ENCODE data around the gene CASP2.
"Not testable (repeated sequence)": the region's sequence is repeated elsewhere in the genome, so short reads cannot be mapped to it uniquely, and the experiment has no call there.

The CASP2 gene

DNA sequence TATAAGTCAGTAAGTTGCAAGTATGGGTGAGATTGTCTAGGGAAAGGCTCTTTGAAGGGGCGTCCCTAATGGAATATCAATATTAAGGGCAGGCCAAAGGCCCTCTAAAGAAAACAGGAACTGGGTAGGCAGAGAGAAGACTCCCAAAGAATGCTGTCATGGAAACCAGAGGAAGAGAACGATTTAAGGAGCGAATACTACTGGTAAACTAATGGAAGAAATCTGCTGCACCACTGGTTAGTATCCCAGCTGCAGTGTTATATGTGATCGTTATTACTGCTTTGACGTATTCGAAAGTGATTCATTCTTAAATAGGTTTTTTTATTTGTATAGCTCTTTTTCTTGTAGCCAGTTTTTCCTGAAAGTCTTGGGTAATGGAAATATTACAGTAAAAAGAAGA lies 1.3 kb downstream of the CASP2 start:
- peaks cover 20 to 24% of the 10 kb centered on the region in 2 donors for H3K36me3 ChIP-seq (ENCODE audit: control insufficient read depth in 2 of 2, insufficient read depth in 2 of 2, low read length in 2 of 2)
- H3K4me3 ChIP-seq (ENCODE audit: low read length in 2 of 2) = peak overlapping the region; percentile 95
- peaks cover 34% of the 10 kb centered on the region in 2 donors for H3K4me1 ChIP-seq (ENCODE audit: control insufficient read depth in 2 of 2, insufficient read depth in 2 of 2, low read length in 2 of 2)
- peak overlapping the region; percentile 83 to 87 for H3K27ac ChIP-seq (ENCODE audit: low read depth in 2 of 2, low read length in 2 of 2)
- H3K27me3 ChIP-seq (ENCODE audit: control insufficient read depth in 2 of 2, insufficient read depth in 2 of 2, low read length in 2 of 2) = no peaks in the 10 kb centered on the region
- H3K9me3 ChIP-seq (ENCODE audit: control insufficient read depth in 2 of 2, low read length in 2 of 2) = no peaks in the 10 kb centered on the region
- H3K9ac ChIP-seq (ENCODE audit: low read depth in 1 of 2, low read length in 2 of 2) = peak overlapping the region in 1 of 2 donors; percentile 92

DNA sequence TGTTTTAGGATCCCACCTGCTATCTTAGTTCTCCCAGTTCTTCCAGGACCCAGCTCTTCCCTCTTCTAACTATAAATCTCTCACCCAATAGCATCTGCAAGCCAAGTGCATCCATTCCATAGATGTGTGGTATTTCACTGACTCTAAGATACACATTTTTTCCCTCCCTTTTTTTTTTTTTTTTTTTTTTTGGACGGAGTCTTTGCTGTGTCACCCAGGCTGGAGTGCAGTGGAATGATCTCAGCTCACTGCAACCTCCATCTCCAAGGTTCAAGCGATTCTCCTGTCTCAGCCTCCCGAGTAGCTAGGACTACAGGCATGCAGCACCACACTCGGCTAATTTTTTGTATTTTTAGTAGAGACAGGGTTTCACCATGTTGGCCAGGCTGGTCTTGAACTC lies 1.7 kb downstream of the CASP2 start:
- H3K27me3 ChIP-seq (ENCODE audit: control insufficient read depth in 2 of 2, insufficient read depth in 2 of 2, low read length in 2 of 2); H3K9me3 ChIP-seq (ENCODE audit: control insufficient read depth in 2 of 2, low read length in 2 of 2); H3K27ac ChIP-seq (ENCODE audit: low read depth in 2 of 2, low read length in 2 of 2); H3K9ac ChIP-seq (ENCODE audit: low read depth in 1 of 2, low read length in 2 of 2): not testable (repeated sequence)
- Histone ChIP-seq H3K4me3 (ENCODE audit: low read length in 2 of 2) (peak overlapping the region in 1 of 2 donors; percentile 95), H3K4me1 (ENCODE audit: control insufficient read depth in 2 of 2, insufficient read depth in 2 of 2, low read length in 2 of 2) (peaks cover 31 to 32% of the 10 kb centered on the region in 2 donors), H3K36me3 (ENCODE audit: control insufficient read depth in 2 of 2, insufficient read depth in 2 of 2, low read length in 2 of 2) (peaks cover 25 to 28% of the 10 kb centered on the region in 2 donors)

DNA sequence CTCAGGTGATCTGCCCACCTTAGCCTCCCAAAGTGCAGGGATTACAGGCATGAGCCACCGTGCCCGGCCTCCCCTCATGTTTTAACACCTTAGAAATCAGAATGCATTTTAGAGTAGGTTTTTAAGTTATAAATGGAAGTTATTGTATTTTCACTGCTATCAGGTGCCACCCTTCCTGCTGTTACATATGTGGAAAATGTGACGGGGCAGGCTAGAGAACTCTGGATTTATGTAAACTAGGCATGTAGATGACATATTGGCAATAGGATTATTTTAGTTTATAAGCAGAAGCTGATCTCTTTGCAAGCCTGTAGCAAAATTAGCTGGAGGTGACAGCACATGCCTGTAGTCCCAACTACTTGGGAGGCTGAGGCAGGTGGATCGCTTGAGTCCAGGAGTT lies 2.1 kb downstream of the CASP2 start:
- no peaks in the 10 kb centered on the region for H3K27me3 ChIP-seq (ENCODE audit: control insufficient read depth in 2 of 2, insufficient read depth in 2 of 2, low read length in 2 of 2)
- no peak overlapping the region for H3K9ac ChIP-seq (ENCODE audit: low read depth in 1 of 2, low read length in 2 of 2)
- no peak overlapping the region for H3K27ac ChIP-seq (ENCODE audit: low read depth in 2 of 2, low read length in 2 of 2)
- H3K36me3 ChIP-seq (ENCODE audit: control insufficient read depth in 2 of 2, insufficient read depth in 2 of 2, low read length in 2 of 2) = peaks cover 27 to 28% of the 10 kb centered on the region in 2 donors
- H3K9me3 ChIP-seq (ENCODE audit: control insufficient read depth in 2 of 2, low read length in 2 of 2) = no peaks in the 10 kb centered on the region
- peaks cover 28% of the 10 kb centered on the region in 2 donors for H3K4me1 ChIP-seq (ENCODE audit: control insufficient read depth in 2 of 2, insufficient read depth in 2 of 2, low read length in 2 of 2)
- H3K4me3 ChIP-seq (ENCODE audit: low read length in 2 of 2) = peak overlapping the region in 1 of 2 donors; percentile 95

GRCh38 chr7:143292876-143293275 lies 4.7 kb downstream of the CASP2 start:
- no peaks in the 10 kb centered on the region for H3K9me3 ChIP-seq (ENCODE audit: control insufficient read depth in 2 of 2, low read length in 2 of 2)
- H3K27me3 ChIP-seq (ENCODE audit: control insufficient read depth in 2 of 2, insufficient read depth in 2 of 2, low read length in 2 of 2) = no peaks in the 10 kb centered on the region
- H3K4me1 ChIP-seq (ENCODE audit: control insufficient read depth in 2 of 2, insufficient read depth in 2 of 2, low read length in 2 of 2) = peaks cover 12 to 17% of the 10 kb centered on the region in 2 donors
- H3K36me3 ChIP-seq (ENCODE audit: control insufficient read depth in 2 of 2, insufficient read depth in 2 of 2, low read length in 2 of 2) = peaks cover 33 to 39% of the 10 kb centered on the region in 2 donors
- no peak overlapping the region for H3K27ac ChIP-seq (ENCODE audit: low read depth in 2 of 2, low read length in 2 of 2)
- no peak overlapping the region for H3K4me3 ChIP-seq (ENCODE audit: low read length in 2 of 2)
- H3K9ac ChIP-seq (ENCODE audit: low read depth in 1 of 2, low read length in 2 of 2) = no peak overlapping the region

- no peaks in the 10 kb centered on the region for H3K27me3 ChIP-seq (ENCODE audit: control insufficient read depth in 2 of 2, insufficient read depth in 2 of 2, low read length in 2 of 2)
- peaks cover 51 to 61% of the 10 kb centered on the region in 2 donors for H3K36me3 ChIP-seq (ENCODE audit: control insufficient read depth in 2 of 2, insufficient read depth in 2 of 2, low read length in 2 of 2)
- H3K4me1 ChIP-seq (ENCODE audit: control insufficient read depth in 2 of 2, insufficient read depth in 2 of 2, low read length in 2 of 2) = peaks cover 0 to 7% of the 10 kb centered on the region in 2 donors
- H3K4me3 ChIP-seq (ENCODE audit: low read length in 2 of 2) = no peak overlapping the region
- no peak overlapping the region for H3K9ac ChIP-seq (ENCODE audit: low read depth in 1 of 2, low read length in 2 of 2)
- H3K9me3 ChIP-seq (ENCODE audit: control insufficient read depth in 2 of 2, low read length in 2 of 2) = no peaks in the 10 kb centered on the region
- no peak overlapping the region for H3K27ac ChIP-seq (ENCODE audit: low read depth in 2 of 2, low read length in 2 of 2)
Observed at GRCh38 chr7:143295870-143296269, 7.7 kb downstream of the CASP2 start.

GRCh38 chr7:143296686-143297085 lies 8.5 kb downstream of the CASP2 start:
- peaks cover 56 to 67% of the 10 kb centered on the region in 2 donors for H3K36me3 ChIP-seq (ENCODE audit: control insufficient read depth in 2 of 2, insufficient read depth in 2 of 2, low read length in 2 of 2)
- H3K27ac ChIP-seq (ENCODE audit: low read depth in 2 of 2, low read length in 2 of 2) = no peak overlapping the region

GRCh38 chr7:143299346-143299745 lies 11.2 kb downstream of the CASP2 start:
- Histone ChIP-seq H3K4me1 (ENCODE audit: control insufficient read depth in 2 of 2, insufficient read depth in 2 of 2, low read length in 2 of 2) (peaks cover 0 to 9% of the 10 kb centered on the region in 2 donors), H3K9ac (ENCODE audit: low read depth in 1 of 2, low read length in 2 of 2) (no peak overlapping the region), H3K36me3 (ENCODE audit: control insufficient read depth in 2 of 2, insufficient read depth in 2 of 2, low read length in 2 of 2) (peaks cover 59 to 67% of the 10 kb centered on the region in 2 donors), H3K27ac (ENCODE audit: low read depth in 2 of 2, low read length in 2 of 2) (no peak overlapping the region), H3K4me3 (ENCODE audit: low read length in 2 of 2) (no peak overlapping the region), H3K27me3 (ENCODE audit: control insufficient read depth in 2 of 2, insufficient read depth in 2 of 2, low read length in 2 of 2) (no peaks in the 10 kb centered on the region), H3K9me3 (ENCODE audit: control insufficient read depth in 2 of 2, low read length in 2 of 2) (no peaks in the 10 kb centered on the region)

More at GRCh38 chr7:143296686-143297085, 8.5 kb downstream of the CASP2 start:
- Histone ChIP-seq H3K9ac (ENCODE audit: low read depth in 1 of 2, low read length in 2 of 2) (no peak overlapping the region), H3K4me3 (ENCODE audit: low read length in 2 of 2) (no peak overlapping the region), H3K4me1 (ENCODE audit: control insufficient read depth in 2 of 2, insufficient read depth in 2 of 2, low read length in 2 of 2) (peaks cover 0 to 9% of the 10 kb centered on the region in 2 donors), H3K27me3 (ENCODE audit: control insufficient read depth in 2 of 2, insufficient read depth in 2 of 2, low read length in 2 of 2) (no peaks in the 10 kb centered on the region), H3K9me3 (ENCODE audit: control insufficient read depth in 2 of 2, low read length in 2 of 2) (no peaks in the 10 kb centered on the region)

GRCh38 chr7:143299840-143300239 lies 11.7 kb downstream of the CASP2 start:
- no peaks in the 10 kb centered on the region for H3K27me3 ChIP-seq (ENCODE audit: control insufficient read depth in 2 of 2, insufficient read depth in 2 of 2, low read length in 2 of 2)
- no peaks in the 10 kb centered on the region for H3K9me3 ChIP-seq (ENCODE audit: control insufficient read depth in 2 of 2, low read length in 2 of 2)
- peaks cover 59 to 67% of the 10 kb centered on the region in 2 donors for H3K36me3 ChIP-seq (ENCODE audit: control insufficient read depth in 2 of 2, insufficient read depth in 2 of 2, low read length in 2 of 2)
- H3K4me1 ChIP-seq (ENCODE audit: control insufficient read depth in 2 of 2, insufficient read depth in 2 of 2, low read length in 2 of 2) = peaks cover 0 to 9% of the 10 kb centered on the region in 2 donors
- no peak overlapping the region for H3K9ac ChIP-seq (ENCODE audit: low read depth in 1 of 2, low read length in 2 of 2)
- H3K4me3 ChIP-seq (ENCODE audit: low read length in 2 of 2) = no peak overlapping the region
- no peak overlapping the region for H3K27ac ChIP-seq (ENCODE audit: low read depth in 2 of 2, low read length in 2 of 2)

DNA sequence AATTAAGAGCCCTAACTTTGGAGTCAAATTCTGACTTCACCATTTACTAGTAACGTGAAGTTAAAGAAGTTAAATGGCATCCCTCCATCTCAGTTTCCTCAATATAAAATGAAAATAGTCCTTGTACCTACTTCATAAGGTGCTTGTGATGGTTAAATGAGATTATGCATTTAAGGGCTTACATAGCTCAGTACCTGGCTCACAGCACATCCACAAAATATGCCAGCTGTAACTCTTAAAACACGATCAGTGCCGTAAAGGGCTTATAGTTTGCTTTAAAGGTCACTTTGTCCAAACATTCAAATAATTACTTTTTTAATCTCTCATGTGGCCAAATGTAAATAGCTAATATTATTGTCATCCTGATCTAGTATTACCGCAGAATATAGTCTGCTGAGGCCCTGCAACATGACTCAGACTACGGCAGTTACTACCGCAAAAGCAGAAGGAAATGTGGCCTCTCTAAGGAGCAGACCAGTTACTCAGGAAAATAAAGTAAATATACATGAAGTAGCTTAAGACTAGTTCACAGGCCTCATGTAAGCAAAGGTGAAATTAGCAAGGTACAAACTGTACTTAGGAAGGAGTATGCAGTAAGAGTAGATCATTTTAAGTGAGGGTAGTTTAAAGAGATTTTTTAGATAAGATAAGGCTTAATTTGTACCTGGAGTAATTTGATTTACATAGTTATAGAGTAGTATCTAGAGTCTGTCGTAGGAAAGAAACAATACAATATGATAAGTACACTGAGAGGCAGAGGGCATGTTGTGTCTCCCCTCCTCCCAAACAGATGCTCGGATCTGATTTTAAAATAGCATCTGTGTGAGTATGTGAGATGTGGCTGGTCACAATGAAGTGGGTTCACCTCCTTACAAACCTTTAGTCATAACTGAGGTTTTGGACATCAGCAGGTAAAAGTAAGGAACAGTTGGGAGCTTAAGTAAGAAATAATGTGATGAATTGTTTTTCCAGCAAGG lies 13.1 kb downstream of the CASP2 start:
- peaks cover 58 to 70% of the 10 kb centered on the region in 2 donors for H3K36me3 ChIP-seq (ENCODE audit: control insufficient read depth in 2 of 2, insufficient read depth in 2 of 2, low read length in 2 of 2)
- H3K27ac ChIP-seq (ENCODE audit: low read depth in 2 of 2, low read length in 2 of 2) = peak overlapping the region in 1 of 2 donors; percentile 59

GRCh38 chr7:143303733-143304132 lies 15.6 kb downstream of the CASP2 start:
- no peak overlapping the region for H3K27ac ChIP-seq (ENCODE audit: low read depth in 2 of 2, low read length in 2 of 2)
- peaks cover 60 to 76% of the 10 kb centered on the region in 2 donors for H3K36me3 ChIP-seq (ENCODE audit: control insufficient read depth in 2 of 2, insufficient read depth in 2 of 2, low read length in 2 of 2)
- H3K9me3 ChIP-seq (ENCODE audit: control insufficient read depth in 2 of 2, low read length in 2 of 2) = no peaks in the 10 kb centered on the region
- H3K27me3 ChIP-seq (ENCODE audit: control insufficient read depth in 2 of 2, insufficient read depth in 2 of 2, low read length in 2 of 2) = no peaks in the 10 kb centered on the region
- H3K4me3 ChIP-seq (ENCODE audit: low read length in 2 of 2) = no peak overlapping the region
- peaks cover 0 to 9% of the 10 kb centered on the region in 2 donors for H3K4me1 ChIP-seq (ENCODE audit: control insufficient read depth in 2 of 2, insufficient read depth in 2 of 2, low read length in 2 of 2)
- no peak overlapping the region for H3K9ac ChIP-seq (ENCODE audit: low read depth in 1 of 2, low read length in 2 of 2)

More for the DNA sequence above, 13.1 kb downstream of the CASP2 start:
- no peak overlapping the region for H3K9ac ChIP-seq (ENCODE audit: low read depth in 1 of 2, low read length in 2 of 2)
- no peaks in the 10 kb centered on the region for H3K27me3 ChIP-seq (ENCODE audit: control insufficient read depth in 2 of 2, insufficient read depth in 2 of 2, low read length in 2 of 2)
- peaks cover 0 to 9% of the 10 kb centered on the region in 2 donors for H3K4me1 ChIP-seq (ENCODE audit: control insufficient read depth in 2 of 2, insufficient read depth in 2 of 2, low read length in 2 of 2)
- no peaks in the 10 kb centered on the region for H3K9me3 ChIP-seq (ENCODE audit: control insufficient read depth in 2 of 2, low read length in 2 of 2)
- no peak overlapping the region for H3K4me3 ChIP-seq (ENCODE audit: low read length in 2 of 2)

Measured in mucosa of rectum (tissue), 2 donors.